NCI-H128 (cell line): ENCODE data around the gene CUX1.
"Not testable (repeated sequence)": the region's sequence is repeated elsewhere in the genome, so short reads cannot be mapped to it uniquely, and the experiment has no call there.

Experiments
- DNase-seq: peaks from one replicate; lab custom pipeline; 2025; ENCODE audit not compliant: unreplicated experiment; lab: John Stamatoyannopoulos, UW

Gene CUX1

DNA sequence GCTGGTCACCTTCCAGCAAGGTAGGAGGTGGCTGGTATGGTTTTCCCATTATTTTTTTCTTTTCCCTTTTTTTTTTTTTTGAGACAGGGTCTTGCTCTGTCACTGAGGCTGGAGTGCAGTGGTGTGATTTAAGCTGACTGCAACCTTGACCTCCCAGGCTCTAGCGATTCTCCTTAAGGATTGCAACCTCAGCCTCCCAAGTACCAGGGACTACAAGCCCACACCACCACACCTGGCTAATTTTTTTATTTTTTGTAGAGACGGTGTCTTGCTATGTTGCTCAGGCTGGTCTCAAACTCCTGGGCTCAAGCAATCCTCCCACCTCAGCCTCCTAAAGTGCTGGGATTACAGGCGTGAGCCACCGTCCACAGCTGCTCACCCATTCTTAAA is 24.7 kb upstream of the CUX1 start:
- not testable (repeated sequence) for DNase-seq

DNA sequence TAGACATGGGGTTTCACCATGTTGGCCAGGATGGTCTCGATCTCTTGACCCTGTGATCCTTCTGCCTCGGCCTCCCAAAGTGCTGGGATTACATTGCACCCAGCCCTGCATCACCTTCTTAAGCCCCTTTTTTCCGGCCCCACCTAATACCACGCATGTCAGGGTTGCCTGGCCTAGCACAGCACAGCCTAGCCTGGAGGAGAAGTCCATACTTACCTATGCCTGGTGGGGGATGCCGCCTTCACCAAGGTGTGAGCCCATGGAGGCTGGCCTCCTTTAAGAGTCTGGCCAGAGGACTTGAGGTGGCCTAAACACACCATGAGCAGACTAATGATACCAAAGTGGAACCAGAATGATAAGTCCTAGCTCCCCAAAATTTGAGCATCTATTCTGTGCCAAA is 22.0 kb upstream of the CUX1 start:
- DNase-seq, result no peak

DNA sequence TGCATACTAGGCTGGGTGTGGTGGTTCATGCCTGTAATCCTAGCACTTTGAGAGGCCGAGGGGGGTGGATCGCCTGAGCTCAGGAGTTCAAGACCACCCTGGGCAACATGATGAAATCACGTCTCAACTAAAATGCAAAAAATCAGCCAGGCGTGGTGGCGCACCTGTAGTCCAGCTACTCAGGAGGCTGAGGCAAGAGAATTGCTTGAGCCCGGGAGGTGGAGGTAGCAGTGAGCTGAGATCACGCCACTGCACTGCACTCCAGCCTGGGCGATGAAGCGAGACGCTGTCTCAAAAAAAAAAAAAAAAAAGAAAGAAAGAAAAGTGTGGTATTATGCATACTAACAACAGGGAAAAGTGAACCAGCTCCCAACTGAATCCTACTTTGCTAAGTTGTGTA is 19.3 kb upstream of the CUX1 start:
- not testable (repeated sequence) for DNase-seq

DNA sequence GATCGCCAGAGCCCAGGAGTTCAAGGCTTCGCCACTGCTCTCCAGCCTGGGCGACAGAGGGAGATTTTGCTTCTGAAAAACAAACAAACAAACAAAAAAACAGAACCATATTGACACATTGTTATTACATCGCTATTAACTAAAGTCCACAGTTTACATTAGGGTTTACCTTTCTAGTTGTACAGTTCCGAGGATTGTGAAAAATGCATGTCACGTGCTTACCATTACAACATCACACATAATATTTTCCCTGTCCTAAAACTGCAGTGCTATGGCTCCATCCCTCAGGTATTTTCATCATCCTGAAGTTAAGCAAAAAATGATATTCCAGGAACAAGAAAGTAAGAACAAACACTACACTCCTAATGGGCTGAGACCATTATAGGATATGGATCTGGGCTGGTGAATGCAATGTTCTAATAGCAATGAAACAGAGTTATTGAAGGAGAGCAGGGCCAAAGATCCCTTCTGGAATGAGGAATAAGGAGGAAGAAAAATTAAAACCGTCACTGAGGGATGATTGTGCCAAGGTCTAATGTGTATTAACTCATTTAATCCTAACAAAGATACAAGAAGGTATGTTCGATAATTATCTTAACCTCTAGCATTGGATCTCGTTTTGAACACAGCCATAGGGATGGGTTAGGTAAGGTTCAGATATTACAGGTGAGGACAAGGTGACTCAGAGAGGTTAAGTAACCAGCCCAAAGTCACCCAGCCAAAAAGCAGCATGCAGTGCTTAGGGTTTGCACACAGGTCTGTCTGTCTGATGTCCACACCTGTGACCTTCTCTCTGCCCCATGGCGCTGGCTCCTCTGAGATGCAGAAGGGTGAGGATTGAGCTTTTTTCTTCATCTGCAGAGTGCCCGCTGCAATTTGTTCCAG is 14.0 kb upstream of the CUX1 start:
- DNase-seq, result no peak

DNA sequence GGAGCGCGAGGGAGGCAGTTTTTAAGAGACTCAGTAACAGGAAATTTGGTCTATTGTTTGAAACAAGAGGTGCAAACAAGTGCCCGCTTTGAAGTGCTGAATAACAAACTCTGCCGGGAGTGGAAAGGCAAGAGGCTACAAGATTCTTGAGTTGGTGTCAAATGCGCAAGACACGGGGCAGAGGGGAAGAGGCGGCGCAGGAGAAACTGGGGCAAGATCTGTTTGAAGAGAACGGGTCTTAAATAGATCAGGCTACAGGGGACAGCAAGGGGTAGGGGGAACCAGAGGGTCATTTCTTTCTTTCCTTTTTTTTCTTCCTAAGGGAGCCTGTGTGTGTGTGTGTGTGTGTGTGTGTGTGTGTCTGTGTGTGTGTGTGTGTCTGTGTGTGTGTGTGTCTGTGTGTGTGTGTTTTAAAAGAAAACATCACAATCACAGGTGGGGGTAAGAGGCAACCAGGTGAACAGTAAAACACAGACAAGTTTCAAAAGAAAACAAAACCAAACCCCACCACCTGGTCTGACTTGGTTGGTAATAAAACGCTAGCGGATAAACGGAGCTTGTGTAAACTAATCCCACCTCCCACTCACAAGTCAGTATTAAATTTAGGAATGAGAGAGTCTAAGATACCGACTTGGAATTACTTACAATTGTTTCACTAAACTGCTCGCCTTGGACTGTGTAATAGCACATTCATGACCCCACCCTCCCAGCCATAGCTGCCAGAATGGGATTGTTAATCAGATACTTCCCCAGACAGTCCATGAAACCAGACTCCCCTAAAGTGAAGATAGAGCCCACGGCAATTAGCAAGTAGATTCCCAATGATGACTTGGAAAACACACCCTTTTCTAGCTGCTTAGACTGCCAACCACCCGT is 13.1 kb upstream of the CUX1 start:
- DNase-seq, result no peak

DNA sequence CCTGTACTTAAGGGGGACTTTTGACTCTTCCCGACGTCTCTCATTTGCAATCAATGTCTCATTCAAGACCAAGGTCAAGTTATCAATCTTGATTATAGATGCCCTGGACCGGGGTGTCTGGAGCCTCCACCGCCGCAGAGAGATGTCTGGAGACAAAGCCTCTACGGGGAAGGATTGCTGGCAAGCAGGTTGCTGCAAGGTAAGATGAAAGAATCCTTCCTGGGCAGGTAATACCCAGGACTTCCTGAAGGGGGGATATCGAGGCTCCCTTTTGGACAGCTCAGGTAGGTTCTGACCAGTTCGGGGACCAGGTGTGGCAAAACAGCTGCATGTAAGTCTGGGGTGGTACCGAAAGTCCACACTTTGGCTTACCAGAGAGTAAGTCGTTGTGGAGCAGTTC is 12.5 kb upstream of the CUX1 start:
- no peak for DNase-seq

DNA sequence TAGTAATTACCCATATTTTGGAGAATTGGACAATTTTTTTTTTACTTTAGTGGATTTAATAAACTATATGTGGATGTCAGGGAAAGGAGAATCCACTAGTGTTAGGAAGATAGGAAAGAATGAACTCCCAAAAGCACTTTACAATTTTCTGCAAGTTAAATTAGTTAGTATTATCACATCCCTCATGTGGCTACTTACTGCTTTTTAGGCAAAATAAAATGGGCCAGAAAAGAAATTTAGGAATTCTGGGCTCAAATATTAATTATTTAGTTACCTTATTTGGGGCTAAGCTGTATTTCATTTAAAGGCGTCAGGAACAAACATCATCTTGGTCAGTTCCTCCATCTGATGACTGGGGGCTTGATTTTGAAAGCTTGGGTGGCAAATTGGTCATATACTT is 4.8 kb upstream of the CUX1 start:
- DNase-seq, result no peak

DNA sequence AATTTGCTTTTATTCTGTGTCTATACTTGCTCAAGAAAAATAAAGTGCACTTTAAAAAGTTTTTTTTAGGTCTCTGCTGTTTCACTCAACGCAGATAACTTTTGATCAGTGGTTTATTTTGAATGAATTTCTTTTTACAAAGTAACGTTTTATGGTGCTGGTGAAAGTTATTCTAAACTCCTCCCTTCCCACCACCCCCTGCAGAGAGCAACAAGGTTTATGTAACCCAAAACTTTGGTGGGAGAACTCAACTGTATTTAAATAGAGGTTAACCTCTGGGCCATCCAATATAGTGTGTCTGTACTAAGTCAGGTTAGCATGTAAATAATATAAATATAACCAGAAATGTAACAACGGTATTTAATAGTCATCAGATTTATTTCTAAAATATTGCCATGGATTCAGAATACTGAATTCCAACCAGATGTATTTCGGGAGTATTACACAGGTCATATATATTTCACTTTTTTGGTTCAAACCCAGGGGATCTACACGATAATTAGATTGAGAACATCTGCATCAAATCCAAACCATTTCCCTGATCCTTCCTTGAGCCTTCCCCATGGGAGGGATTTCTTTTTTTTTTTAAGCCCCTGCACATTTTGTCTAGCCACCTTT is 3.9 kb upstream of the CUX1 start:
- DNase-seq, result no peak

DNA sequence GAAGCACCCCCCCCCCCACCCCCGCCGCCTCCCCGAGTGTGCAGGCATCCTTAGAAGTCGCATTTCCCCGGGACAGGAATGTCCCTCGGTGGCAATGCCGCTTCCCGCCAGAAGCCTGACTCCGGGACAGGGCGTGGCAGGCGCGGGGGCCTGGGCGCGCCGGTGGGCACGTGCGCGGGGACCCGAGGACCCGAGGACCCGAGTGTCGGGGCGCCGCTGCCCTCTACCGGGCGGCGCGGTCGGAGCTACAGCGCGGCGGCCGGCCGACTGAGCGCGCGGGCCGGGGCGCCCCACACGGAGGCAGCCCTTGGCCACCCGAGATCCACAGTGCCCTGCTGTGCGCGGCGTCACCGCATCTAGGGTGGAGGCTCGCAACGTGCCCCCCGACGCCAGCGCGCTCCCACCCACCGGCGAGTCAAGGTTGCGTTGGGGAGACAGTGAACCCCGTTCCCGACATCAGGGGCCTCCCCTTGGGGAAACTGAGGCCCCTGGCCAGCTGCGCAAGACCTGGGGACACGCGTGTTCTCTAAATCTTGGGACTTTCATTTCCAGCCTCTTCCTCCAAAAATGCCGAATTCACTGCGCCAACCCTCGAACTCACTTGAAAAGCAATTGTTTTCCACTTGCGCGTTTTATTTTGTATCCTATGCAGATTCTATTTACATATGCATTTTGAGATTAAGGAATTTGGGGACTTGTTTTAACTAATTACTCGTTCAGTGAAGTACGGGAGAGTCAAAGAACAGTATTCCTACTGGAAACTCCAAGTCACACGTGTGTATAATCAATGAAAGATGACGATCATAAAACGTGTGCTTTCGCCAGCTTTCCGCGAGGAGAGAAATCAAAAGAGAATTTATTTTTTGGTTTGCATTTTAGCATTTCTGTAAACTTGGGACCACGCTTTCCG is 3.1 kb upstream of the CUX1 start:
- no peak for DNase-seq

DNA sequence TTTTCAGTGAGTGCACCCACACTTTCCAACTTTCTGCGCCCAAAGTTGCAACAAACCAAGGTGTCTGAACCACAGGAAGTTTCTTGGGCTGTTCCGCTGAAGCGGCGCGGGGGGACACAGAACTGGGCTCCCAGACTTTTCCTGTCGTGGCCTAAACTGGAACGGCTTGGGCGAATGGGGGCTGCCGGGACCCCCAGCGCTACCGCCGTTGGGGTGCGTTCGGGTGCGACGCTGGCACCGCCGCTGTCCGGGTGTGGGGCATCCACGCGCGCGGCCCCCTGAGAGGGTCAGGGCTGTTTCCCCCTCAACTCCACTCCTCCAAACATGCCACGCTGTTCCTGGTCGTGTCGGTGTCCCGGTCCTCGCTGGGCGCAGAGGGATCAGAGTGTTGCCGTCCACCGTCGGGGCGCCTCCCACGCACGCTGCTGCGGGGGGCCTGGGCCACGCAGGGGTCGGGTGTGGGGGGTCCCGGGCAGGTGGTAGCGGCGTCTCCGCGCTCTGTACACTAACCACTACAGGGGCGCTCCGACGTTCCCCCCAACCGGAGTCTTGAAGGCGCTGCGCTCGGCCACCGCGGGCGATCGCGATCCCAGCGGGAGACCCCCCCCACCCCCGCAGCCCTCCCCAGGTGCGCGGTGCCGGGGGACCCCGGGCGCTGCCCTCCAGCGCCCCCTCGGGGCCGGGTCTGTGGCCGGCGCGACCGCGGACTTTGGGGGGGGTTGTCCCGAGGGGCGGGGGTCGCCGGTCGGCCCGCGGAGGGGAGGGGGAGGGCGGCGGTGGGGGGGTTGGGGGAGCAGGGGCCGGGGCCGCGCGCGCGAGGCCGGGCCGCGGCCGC is 2.2 kb upstream of the CUX1 start:
- no peak for DNase-seq

DNA sequence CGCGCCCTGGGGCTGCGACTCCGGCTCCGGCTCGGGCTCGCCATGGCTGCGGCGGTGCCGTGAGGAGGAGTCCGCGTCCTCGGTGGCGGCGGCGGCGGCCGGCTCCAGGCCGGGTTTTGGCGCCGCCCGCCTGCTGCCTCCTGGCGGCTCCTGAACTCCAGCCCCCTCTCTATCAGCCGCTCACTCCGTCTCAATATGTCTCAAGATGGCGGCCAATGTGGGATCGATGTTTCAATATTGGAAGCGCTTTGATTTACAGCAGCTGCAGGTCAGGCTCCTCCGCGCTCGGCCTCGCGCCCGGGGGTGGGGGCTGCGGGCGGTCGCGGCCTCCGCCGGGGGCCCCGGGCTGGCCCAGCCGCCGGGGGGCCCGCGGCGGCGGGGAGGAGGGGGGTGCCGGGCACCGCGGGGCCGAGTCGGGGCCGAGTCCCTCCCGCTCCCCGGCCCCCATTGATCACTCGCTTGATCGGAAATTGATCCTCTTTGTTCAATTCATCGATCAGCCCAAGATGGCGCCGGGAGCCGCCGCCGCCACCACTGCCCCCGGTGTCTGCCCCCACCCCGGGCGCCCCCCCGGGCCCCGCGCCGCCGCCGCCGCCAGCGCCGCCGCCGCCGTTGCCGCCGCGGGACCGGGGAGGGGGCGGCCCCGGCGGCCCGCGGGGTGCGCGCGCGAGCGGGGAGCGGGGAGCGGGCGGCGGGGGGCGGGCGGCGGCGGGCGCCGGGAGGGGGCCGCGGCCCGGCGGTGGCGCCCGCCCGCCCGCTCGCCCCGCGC is 1.4 kb upstream of the CUX1 start:
- peak; percentile 49 for DNase-seq

DNA sequence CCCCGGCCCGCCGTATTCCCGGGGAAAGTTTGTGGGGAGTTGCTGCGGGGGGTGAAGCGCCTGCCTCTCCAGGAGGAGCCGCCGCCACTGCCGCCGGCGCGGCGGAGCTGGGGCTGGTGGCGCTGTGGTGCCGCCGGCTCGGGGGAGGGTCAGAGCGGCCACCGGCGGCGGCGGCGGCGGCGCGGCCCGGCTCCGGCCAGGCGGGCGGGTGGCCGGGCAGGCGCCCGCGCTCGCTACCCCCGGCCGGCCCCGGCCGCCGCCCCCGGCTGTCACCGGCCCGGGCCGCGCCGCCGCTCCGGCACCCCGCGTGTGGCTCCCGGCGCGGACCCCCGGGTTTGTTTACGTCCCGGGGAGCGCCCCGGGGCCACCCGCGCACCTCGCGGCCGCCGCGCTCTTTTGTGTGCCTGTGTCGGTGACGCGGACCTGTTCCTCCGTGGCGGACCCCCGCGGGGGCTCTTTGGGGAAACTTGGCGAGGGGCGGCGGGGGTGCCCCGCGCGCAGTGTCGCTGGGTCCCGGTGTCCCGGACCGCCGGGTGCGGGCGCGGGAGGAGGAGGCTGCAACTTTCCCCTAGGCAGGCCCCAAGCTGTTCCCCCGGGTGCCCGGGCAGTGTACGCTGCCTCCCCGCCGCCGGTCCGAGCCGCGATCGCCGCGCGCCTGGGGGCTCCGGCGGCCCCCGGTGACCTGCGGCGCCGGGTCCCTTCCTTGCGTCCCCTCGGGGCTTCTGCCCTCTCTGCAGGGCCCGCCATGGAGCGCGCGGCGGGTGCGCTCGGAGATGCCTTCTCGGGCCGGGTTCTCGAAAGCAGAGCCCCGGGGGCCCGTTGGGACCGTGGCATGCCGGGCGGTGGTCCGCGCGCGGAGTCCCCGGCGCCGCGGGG is 593 bp upstream of the CUX1 start:
- DNase-seq, result no peak

DNA sequence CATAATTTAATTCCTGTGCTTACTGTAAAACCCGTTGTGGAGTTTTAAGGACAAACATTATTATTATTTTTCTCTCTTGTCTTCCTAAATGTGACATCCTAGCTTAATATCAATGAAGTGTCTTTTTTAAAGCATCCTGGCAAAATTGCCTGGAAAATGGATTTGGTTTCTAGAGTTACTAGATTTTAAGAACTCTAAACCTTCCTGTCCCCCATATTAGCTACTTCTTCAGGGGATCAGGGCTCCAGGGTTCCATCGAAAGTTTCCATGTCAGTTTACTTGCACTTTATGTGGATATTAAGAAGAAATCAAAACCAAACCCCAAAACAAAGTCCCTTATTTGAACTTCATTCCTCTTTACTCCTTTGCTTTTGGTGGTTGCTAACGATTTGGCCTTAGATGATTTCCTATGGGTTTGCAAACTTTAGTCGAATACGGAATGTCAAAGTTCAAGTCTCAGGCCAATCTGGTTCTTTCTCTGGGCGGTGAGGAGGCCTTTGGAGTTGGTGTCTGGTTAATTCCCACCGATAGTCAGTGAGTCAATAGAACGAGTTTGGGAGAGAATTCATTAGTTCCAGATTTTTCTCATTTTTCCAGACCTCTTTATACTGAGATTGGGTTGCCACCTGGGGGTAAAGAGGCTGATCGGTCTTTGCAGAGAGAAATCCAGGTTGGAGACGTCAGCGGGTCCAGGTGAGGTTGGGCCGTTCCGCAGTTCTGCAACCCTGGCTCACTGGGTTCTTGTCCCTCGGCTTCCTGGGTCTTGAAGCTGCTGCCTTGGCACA is 1.1 kb downstream of the CUX1 start:
- no peak for DNase-seq

DNA sequence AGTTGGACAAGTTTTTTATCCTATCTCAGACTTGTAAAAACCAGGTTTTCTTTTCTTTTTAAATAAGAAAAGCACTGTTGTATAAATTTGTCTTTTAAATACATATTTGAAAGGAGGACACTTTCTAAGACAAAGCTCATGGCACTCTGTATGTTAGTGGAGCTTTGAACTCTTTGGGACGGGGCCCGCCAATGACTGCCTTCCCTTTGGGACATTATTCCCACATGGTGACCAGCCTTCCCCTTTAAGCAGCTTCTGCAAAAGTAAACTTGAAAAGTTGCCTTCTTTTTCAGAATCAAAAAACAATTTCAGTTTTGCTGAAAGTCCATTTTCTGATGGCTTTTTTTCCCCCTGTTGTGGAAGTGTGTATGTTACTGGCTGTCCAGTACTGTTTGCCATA is 1.8 kb downstream of the CUX1 start:
- DNase-seq, result no peak

DNA sequence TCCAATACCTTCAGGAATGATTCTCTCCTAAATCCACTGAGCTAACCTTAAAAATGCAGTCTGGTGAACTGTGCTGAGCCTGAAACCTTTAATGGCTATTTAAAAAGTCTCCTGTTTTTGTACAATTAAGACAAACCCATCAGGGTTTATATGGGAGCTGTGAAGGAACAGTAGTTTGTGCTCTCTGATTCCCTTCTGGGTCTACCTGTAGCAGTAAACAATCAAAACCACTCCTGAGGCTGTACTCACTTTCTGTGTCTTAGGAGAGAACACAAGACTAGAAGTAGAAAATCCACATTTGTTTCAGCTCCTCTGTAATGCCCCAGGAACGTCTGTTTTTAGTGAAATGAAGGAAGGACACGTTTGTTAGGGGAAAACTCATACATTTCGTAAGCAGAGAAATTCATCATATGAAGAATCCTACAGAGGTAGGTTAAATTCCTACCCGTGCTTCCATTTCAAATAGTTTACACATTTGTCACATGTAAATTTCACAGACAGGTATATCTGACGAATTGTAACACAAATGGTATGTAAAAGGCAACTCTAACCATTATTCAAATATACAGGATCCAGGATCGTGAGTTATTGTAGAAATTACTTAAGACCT is 2.6 kb downstream of the CUX1 start:
- no peak for DNase-seq

DNA sequence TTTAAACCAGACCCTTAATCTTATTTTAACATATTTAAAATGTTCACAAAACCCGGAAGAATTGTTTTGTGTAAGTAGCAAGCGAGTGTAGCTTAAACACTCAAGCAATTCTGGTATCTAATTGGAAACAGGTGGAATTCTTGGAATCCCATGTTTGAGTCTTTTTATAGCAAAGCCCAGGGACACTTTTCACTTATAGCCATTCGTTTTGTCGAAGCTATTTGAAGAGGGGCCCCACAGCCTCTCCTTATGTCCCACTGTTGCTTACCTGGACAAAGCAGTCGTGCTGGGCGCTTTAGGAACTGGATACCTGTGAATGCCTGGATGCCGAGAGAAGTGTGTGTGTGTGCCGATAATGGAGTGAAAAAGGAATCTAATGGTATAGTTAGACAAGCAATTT is 3.3 kb downstream of the CUX1 start:
- DNase-seq, result no peak

DNA sequence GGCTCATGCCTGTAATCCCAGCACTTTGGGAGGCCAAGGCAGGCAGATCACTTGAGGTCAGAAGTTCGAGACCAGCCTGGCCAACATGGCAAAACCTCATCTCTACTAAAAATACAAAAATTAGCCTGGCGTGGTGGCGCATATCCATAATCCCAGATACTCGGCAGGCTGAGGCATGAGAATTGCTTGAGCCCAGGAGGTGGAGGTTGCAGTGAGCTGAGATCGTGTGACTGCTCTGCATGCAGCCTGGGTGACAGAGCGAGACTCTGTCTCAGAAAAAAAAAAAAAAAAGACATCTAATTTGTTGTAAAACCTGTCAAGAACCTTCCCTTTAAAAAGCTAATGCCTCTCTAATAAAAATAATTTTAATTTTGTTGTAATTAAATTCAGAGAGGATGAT is 5.2 kb downstream of the CUX1 start:
- DNase-seq, result not testable (repeated sequence)
